CD4-positive, alpha-beta T cell treated with Interleukin-17A for 4 hours (primary cell): ENCODE data around the gene ISYNA1.

Source experiments
- DNase-seq: peaks from one replicate; pipeline ENCODE4 v3.0.0-alpha.2; 2020; ENCODE audit warnings: mixed read lengths

Gene ISYNA1

GRCh38 chr19:18437491-18438330, at the start of gene ISYNA1:
TSS of gene ISYNA1 (minus strand) at chr19:18438133. CDS start at chr19:18437979, 154 bp downstream.
- peak; percentile 77 for DNase-seq

DNA sequence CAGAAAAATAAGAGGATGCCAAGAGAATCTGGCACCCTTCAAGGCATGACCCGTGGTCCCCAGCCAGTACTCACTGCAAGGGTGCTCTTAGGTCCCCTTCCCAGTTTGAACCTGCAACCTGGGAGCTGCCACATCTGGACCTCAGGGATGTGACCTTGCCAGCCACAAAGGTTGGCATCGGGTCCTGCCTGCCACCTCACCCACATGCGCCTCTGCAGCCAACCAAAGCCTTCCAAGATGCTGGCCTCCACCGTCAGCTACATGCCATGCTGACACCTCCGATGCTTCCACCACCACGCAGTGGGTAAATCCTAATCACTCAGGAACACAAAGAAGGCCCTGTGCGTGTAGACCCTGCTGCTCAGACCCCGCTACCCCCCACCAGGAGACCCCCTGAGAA, 48.8 kb upstream of the ISYNA1 start:
- DNase-seq = no peak

DNA sequence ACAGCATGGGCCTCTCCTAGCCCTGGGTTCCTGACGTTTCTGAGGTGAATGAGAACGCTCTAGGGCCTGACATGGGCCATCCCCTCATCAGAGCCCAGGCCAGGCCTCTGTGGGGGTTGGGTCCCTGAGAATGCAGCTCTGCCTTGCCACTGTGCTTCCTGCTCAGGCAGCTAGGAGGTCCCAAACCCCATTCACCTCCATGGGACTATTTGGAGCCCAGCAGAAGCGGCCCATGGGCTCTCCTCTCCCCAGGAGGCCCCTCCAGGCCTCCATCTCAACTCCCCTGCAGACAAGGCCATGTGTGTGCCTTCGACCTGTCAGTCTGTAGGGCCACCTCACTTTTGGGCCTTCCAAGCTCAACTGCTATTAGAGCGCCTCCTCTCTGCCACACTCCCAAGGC, 47.1 kb upstream of the ISYNA1 start:
- DNase-seq = no peak

GRCh38 chr19:18483119-18483890, 45.4 kb upstream of the ISYNA1 start:
- DNase-seq = no peak

DNA sequence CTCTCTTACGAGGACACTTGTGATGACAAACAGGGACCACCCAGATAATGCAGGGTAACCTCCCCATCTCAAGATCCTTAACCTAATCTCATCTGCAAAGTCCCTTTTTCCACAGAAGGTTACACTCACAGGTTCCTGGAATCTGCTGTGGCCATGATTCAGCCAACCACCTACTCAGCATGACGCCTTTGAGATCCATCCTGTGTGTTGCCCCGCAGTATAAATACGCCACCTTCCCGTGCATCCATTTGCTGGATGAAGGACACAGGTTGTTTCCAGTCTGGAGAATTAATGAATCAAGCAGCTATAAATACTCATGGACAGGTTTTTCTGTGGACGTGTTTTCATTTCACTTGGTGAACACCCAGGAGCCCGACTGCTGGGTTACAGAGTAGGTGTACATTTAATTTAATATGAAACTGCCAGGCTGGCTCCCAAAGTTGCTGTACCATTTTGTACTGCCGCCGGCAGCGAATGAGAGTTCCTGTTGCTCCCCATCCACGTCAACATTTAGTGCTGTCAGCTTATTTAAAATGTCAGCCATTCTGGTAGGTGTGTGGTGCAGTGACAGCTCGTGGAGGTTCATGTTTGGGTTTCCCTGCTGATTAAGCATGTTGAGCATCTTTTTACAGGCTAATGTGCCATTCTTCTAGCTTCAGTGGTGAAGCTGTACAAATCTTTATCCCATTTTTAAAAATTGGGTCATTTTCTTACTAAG, 43.7 kb upstream of the ISYNA1 start:
- DNase-seq = no peak

GRCh38 chr19:18480006-18480691, 42.2 kb upstream of the ISYNA1 start:
- DNase-seq = no peak

DNA sequence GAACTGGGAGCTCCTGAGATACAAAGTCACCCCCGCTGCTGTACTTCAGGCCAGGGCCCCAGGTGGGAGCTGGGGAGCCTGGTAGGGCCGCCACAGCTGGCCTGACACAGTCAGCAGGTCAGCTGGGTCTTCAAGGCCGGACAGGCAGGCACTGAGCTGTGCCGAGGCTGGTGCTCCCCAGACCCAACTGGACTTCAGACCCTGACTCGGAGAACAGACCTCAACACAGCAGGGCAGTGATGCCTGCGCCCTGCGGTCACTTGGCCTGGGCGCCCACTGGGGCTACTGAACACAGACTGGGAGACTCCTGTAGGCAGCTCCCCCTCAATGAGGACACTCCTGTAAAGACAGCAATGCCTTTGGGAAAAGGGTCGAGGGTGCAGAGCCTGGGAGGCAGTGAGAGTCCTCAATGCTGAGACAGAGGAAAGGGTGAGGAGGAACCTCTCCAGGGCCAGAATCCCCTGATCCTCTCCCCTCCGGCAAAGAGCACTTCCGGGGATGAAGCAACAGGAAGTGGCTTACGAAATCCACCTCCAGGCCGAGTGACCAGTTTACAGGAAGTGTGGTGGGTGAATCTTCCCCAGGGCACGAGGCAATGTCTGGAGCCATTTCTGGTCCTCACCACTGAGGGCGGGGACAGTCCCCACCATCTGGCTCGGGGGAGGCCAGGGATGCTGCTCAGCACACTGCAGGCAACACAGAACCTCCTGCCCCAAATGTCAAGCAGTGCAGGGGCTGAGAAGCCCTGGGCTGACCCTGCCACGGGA, 40.8 kb upstream of the ISYNA1 start:
- DNase-seq = peak; percentile 53

- DNase-seq = no peak
Measured at GRCh38 chr19:18477974-18478373, 40.0 kb upstream of the ISYNA1 start.

GRCh38 chr19:18477042-18477779, 39.3 kb upstream of the ISYNA1 start:
- no peak for DNase-seq

DNA sequence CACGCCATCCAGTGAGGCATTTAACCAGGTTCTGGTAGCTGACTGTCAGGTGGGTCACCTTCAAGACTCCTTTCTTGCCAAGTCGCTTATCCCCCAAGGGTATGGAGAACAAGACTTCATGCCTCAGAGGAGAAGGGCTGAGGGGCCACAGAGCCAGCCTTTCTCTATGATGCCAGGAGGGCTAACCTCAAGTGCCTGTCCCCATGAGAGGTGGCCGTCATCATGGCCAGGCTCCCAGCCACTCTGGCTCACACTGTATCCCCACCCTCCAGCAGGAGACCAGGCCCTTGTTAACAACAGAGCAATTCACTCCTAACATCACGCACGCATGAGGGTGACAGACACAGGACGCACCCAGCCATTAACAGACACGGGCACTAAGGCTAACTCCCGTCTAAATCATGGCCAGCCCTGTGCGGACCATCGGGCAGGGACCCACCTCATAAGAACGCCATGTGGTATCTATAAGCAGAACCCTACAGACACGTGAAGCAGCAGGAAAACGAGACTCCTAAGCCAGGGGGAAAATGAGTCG, 38.6 kb upstream of the ISYNA1 start:
- no peak for DNase-seq

DNA sequence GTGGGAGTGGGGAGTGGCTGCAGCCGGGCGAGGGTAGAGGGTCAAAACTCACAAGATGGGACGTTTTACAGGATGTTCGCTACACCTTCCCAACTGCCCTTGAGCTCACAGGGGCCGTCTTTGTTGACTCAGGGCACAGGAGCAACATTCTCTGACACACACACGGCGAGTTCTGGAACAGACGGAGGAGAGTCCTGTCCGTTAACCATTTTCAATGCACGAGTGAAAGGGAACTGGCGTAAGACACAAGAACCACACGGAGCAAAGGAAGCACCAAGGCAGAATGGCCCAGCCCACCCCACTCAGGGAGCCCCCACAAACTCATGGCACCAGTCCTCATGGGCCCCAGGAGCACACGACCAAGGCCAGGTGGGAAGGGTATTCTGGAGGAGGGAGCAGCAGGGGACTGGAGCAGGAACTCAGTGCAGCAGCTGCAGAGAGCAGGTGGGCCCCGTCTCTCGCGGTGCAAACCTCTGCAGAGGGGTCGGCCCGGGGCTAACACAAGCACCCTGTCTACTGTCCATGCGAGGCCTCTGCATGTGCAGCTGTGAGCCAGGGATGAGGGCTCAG, 37.9 kb upstream of the ISYNA1 start:
- DNase-seq = no peak

DNA sequence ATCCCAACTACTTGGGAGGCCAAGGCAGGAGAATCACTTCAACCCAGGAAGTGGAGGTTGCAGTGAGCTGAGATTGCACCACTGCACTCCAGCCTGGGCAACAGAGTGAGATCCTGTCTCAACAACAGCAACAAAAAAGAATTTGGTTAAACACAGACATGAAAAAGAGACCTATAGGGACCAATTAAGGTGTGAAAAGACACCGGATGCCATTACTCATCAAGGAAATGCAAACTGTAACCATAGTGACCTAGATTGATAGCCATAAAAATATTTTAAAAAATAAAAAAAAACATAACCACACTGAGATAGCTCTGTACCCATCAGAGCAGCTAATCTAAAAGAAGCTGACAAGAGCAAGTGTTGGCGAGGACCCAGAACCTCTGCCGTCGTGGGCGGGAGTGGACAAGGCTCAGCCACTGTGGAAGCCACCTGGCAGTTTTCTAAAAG, 37.1 kb upstream of the ISYNA1 start:
- peak; percentile 52 for DNase-seq

- no peak for DNase-seq
Measured at GRCh38 chr19:18474366-18474887, 36.5 kb upstream of the ISYNA1 start.

DNA sequence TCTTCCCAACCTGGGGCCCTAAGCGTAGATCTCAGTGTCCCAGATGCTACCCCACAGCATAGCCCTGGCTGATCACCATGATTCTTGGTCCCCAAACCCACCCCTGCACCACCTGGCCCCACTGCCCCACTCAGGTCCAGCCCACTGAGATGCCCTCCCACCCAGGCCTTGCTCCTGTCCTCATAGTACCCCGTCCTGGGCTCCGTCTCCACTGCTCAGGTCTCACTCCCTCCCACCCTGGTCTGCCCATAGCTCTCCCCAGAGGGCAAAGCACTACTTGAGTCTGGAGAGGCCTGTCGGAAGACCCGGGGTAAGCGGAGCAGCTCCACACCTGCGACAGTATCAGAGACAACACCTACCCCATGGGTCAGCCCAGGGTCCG, 35.8 kb upstream of the ISYNA1 start:
- DNase-seq = no peak

DNA sequence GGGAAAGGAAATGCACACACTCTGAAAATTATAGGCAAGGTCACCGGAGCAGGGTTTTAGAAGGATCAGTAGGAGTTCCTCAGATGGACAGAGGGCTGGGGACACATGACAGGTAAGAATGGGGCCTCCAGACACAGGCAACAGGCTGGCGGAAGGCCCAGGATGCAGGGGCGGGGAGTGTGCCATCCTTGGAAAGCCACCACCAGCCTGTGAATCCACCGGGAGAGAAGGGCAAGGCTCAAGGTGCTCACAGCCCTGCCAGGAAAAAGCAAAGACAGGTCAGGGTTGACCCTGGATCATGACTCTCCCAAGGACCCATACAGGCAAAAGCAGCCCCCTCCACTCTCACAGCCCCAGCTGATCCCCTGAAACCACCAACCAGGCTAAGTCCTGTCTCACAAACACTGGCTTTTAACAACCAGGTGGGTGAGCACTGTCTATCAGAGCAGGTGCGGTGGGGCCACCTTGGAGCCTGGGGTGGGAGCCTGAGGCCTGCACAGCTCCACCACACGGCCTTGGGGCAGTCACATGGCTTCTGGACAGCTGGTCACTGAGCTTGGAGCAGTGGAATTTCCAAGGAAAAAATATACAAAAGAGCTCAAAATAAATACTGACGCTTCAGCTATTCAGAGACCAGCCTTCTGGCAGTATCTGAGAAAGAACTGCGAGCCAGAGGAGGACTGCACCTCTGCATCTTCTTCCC, 35.2 kb upstream of the ISYNA1 start:
- no peak for DNase-seq

GRCh38 chr19:18470787-18471186, 32.9 kb upstream of the ISYNA1 start:
- DNase-seq = no peak

GRCh38 chr19:18469069-18469846, 31.3 kb upstream of the ISYNA1 start:
- peak; percentile 76 for DNase-seq

DNA sequence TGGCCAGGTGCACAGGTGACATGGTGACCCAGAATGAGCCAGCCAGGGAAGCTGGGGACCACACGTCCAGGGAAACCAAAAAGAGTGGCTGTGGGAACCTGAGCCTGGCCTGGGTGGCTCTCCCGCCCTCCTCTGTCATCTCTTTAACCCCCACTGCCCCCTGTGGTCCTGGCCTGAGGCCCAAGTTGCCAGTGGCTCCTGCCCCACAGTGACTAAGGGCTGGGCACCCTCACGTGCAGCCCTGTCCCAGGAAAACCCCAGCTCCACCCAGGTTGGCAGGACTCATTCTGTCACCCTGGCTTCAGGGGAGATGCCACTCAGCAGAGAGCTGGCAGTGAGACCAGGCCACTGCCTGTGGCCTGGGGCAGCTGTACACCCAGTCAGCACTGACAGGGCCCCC, 30.6 kb upstream of the ISYNA1 start:
- DNase-seq = no peak

DNA sequence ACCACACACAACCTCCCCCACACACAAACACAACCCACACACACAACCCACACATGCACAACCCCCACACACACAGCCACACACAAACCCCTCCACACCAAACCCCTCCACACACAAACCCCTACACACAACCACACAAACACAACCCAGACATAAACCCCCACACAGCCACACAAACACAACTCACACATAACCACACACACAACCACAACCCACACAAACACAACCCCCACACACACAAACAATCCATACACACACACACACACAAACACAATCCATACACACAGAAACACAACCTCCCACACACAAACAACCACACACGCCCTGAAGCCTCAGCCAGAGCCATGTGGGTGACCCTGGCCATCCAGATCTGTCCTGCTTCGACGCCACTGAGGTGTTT, 30.0 kb upstream of the ISYNA1 start:
- DNase-seq = no peak
